NCI-H774 (cell line): ENCODE results near the gene LHFPL3.
"Not testable (repeated sequence)": the region's sequence is repeated elsewhere in the genome, so short reads cannot be mapped to it uniquely, and the experiment has no call there.

Experiments used
- DNase-seq: peaks from one replicate; lab custom pipeline; 2025; lab: John Stamatoyannopoulos, UW

Gene LHFPL3

GRCh38 chr7:104328296-104328969, at the start of gene LHFPL3:
Gene LHFPL3 (plus strand): TSS chr7:104328603.
- DNase-seq: no peak

GRCh38 chr7:104281685-104282084, 46.7 kb upstream of the LHFPL3 start:
- DNase-seq: not testable (repeated sequence)

- DNase-seq: no peak
Observed at GRCh38 chr7:104286839-104287238, 41.6 kb upstream of the LHFPL3 start.

- DNase-seq: no peak
Observed at GRCh38 chr7:104288137-104288536, 40.3 kb upstream of the LHFPL3 start.

- no peak for DNase-seq
Observed at GRCh38 chr7:104294291-104294690, 34.1 kb upstream of the LHFPL3 start.

GRCh38 chr7:104296266-104296665, 32.1 kb upstream of the LHFPL3 start:
- no peak for DNase-seq

- no peak for DNase-seq
Observed at GRCh38 chr7:104296900-104297299, 31.5 kb upstream of the LHFPL3 start.

- no peak for DNase-seq
Observed at GRCh38 chr7:104299323-104299722, 29.1 kb upstream of the LHFPL3 start.

GRCh38 chr7:104299777-104300176, 28.6 kb upstream of the LHFPL3 start:
- DNase-seq: no peak

GRCh38 chr7:104306793-104307192, 21.6 kb upstream of the LHFPL3 start:
- DNase-seq: no peak

- no peak for DNase-seq
Observed at GRCh38 chr7:104317948-104318629, 10.3 kb upstream of the LHFPL3 start.

- DNase-seq: no peak
Observed at GRCh38 chr7:104327534-104327933, 869 bp upstream of the LHFPL3 start.

GRCh38 chr7:104327938-104328295, 486 bp upstream of the LHFPL3 start:
- DNase-seq: no peak

- DNase-seq: no peak
Observed at GRCh38 chr7:104328970-104329825, 795 bp downstream of the LHFPL3 start.

- DNase-seq: peak; percentile 2
Observed at GRCh38 chr7:104341546-104341945, 13.1 kb downstream of the LHFPL3 start.

GRCh38 chr7:104352736-104353135, 24.3 kb downstream of the LHFPL3 start:
- DNase-seq: no peak

- no peak for DNase-seq
Observed at GRCh38 chr7:104357166-104357565, 28.8 kb downstream of the LHFPL3 start.

GRCh38 chr7:104358446-104359132, 30.2 kb downstream of the LHFPL3 start:
- DNase-seq: no peak

GRCh38 chr7:104362756-104363155, 34.4 kb downstream of the LHFPL3 start:
- DNase-seq: no peak

- DNase-seq: no peak
Observed at GRCh38 chr7:104363355-104363754, 35.0 kb downstream of the LHFPL3 start.

GRCh38 chr7:104366390-104366789, 38.0 kb downstream of the LHFPL3 start:
- no peak for DNase-seq

- DNase-seq: no peak
Observed at GRCh38 chr7:104367926-104368325, 39.5 kb downstream of the LHFPL3 start.
